AG09319 (cell line): ENCODE data around the gene SAMD13.

Experiments
- DNase-seq: peaks from one replicate; pipeline ENCODE4 v3.0.0-alpha.2; 2010; ENCODE audit warnings: low read depth; ENCODE audit errors: extremely low read depth
- TF ChIP-seq, protein P1 (sequence below): IDR thresholded peaks from 2 replicates; pipeline ENCODE4 v1.5.1; 2011; ENCODE audit warnings: low read depth, mild to moderate bottlenecking, inconsistent platforms, low read length, moderate library complexity

Gene SAMD13

DNA sequence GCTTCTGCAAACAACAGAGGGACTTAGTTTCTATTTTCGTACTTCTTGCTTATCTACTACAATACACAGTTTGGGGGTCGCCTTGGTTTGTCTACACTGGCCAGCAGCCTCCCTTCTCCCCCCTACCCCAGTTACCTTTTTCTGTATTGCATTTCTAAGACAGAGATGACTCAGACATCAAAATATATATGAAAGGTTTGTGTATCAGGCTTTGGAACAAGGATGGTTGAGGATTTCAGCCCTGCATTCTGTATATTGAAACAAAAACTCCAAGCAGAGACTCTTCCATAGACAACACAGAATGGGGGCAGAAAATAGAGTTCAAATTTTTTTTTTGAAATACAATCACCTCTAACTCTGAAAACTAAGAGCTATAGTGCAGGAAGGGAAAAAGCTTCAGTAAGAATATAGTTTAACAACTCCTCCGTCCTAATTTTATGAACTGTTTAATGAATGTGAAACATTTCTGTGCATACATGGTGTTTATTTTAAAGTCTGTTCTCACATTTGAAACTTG is 1.9 kb downstream of the SAMD13 start:
- DNase-seq: no peak
- TF ChIP-seq, protein P1, sequence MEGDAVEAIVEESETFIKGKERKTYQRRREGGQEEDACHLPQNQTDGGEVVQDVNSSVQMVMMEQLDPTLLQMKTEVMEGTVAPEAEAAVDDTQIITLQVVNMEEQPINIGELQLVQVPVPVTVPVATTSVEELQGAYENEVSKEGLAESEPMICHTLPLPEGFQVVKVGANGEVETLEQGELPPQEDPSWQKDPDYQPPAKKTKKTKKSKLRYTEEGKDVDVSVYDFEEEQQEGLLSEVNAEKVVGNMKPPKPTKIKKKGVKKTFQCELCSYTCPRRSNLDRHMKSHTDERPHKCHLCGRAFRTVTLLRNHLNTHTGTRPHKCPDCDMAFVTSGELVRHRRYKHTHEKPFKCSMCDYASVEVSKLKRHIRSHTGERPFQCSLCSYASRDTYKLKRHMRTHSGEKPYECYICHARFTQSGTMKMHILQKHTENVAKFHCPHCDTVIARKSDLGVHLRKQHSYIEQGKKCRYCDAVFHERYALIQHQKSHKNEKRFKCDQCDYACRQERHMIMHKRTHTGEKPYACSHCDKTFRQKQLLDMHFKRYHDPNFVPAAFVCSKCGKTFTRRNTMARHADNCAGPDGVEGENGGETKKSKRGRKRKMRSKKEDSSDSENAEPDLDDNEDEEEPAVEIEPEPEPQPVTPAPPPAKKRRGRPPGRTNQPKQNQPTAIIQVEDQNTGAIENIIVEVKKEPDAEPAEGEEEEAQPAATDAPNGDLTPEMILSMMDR: no peak

DNA sequence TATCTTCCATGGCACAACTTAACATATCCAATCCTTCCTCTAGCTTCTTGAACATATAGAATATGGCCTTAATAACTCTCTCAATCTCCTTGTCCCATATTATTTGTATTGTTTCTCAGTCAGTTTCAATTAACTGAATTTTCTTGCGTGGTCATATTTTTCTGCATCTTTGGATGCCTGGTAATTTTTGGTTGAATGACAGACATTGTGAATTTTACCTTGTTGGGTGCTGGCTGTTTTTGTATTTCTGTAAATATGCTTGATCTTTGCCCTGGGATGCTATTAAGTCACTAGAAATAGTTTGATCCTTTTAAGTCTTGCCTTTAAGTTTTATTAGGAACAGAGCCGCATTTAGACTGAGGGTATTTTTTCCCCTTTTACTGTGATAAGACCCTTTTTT is 5.9 kb downstream of the SAMD13 start:
- DNase-seq: no peak
- TF ChIP-seq, protein P1: no peak

DNA sequence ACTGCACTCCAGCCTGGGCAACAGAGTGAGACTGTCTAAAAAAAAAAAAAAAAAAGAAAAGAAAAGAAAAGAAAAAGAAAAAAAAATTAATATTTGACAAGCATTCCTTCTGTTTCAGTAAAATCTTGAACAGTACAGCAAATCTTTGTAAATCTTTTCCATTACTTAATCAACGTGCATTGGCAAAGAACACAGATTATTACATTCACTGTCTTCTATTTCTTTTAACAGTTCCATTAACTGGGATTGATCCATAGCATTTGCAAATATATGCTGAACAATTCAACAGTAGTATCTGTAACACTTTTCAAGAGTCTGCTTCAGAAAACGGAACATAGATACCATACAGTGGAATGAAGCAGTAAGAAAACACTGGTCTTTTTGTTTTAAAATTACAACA is 9.8 kb downstream of the SAMD13 start:
- TF ChIP-seq, protein P1: no peak
- no peak for DNase-seq

DNA sequence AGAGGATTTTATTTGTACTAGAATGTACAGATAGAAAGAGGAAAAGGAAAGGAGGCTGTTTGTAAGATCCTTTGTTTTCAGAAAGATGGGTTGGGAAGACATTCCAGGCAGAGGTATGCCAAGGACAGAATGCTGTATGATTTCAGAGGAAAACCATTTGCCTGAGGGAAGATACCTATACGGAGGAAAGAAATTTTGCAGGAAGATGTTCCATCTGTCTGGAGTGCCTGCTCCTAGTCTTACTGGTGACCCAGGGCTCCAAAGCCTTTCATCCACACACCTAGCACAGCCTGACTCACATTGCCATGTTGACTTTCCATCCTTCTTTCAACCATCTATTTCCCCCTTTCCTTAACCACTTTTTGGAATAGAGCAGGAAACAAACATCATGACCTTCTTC is 18.2 kb downstream of the SAMD13 start:
- DNase-seq: no peak
- TF ChIP-seq, protein P1: no peak

DNA sequence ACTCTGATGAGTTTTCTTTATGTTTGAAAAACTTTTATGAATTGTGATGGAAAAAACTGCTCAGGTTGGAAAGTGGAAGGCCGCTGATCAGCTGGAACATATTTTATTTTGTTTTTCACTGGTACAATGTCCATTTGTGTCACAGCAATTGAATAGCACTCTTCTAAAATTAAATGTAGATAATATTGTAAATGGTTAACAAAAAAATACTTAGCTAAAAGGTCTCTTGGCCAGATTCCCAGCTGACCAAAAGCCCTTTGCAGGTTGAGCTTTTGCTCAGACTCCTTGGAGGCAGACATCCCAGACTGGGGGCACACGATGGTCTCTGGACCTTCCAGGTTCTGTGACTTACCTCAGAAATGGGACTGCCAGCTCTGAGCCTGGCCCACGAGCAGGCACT is 26.3 kb downstream of the SAMD13 start:
- DNase-seq: no peak
- TF ChIP-seq, protein P1: no peak

DNA sequence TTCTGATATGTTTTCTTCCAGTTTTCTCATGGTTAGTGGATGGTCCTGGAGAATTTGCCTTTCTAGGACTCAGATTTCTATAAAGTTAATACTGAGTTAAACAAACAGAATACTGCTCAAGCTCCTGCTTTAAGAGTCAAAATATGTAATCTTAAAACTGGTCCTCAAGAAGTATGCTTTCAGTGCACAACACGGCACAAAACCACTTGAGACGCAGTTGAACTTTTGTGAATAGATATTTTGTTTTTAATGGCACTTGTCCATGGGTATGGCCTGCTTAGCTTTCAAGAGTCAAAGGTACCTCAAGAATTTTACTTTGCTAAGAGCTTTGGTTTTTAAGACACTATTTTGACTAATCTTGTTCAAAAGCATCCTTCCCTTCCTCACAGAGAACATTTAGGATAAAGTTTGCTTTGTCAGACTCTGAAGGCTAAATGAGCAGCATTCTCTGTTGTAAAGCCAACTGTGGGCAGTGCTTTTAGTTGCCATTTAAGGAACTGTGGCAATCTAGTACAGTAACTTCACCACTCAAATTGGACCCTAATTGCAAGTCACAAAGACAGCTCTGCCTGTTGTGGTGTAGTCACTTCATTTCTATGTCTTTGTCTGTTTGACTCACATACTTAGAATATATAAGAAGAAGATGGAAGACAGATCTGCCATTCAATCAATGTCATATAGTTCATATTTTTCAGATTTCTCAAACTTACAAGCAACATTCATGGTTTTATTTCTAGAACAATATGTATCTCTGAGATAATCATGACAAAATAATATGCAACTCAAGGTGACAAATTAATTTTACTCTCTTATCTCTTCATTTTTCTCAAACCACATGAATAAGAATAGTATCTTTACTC is 28.8 kb downstream of the SAMD13 start:
- TF ChIP-seq, protein P1: no peak
- DNase-seq: no peak

DNA sequence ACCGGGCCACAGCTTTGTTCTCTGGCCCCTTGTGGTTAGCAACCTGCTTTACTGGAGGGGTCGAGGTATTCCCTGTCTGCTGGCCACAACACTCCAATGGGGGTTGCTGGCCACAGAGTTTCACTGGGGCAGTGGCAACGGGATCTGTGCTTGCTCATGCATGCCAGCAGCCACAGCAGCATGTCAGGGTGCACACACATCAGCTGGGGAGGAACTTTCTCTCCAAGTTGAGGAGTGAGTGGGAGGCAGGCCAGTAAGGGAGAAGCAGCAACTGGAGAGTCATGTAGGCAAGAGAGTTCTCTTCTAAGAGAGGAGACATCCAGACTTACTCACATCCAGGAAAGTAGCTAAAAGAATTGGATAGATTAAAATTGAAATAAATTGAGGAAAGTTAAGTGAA is 38.0 kb downstream of the SAMD13 start:
- no peak for DNase-seq

More for the DNA sequence above, 38.0 kb downstream of the SAMD13 start:
- TF ChIP-seq, protein P1: no peak
